Measurements from ENCODE around the gene QRICH1.

- TF ChIP-seq CTCF (IDR thresholded peaks at IDR 0.05) (peak; percentile 31 to 62 (median 46)), POLR2A (IDR thresholded peaks at IDR 0.05) (peak; percentile 62 to 78)
Measured at GRCh38 chr3:49093853-49094767, at the start of gene QRICH1.

All from uterus (tissue), 2 donors.